Stimulated activated CD8-positive, alpha-beta memory T cell treated with anti-CD3 and anti-CD28 coated beads, Interleukin-4, amount 100 ng/mL, for 1 hour (primary cell): ENCODE data around the gene A3GALT2.
"Not testable (repeated sequence)": the region's sequence is repeated elsewhere in the genome, so short reads cannot be mapped to it uniquely, and the experiment has no call there.

Experiments used
- DNase-seq, 2 donors: peaks; one replicate each; pipeline ENCODE4 v3.0.0-alpha.2; 2020; ENCODE audit warnings: low read depth in 2 of 2, low spot score in 1 of 2

A3GALT2 gene

GRCh38 chr1:33294071-33295010 is 26.6 kb downstream of the A3GALT2 start:
- no peak for DNase-seq

GRCh38 chr1:33292726-33293340 is 28.1 kb downstream of the A3GALT2 start:
- DNase-seq = no peak

GRCh38 chr1:33290615-33291014 is 30.3 kb downstream of the A3GALT2 start:
- DNase-seq = not testable (repeated sequence)

- no peak for DNase-seq
Measured at GRCh38 chr1:33289858-33290154, 31.1 kb downstream of the A3GALT2 start.

GRCh38 chr1:33288976-33289857 is 31.7 kb downstream of the A3GALT2 start:
- DNase-seq = no peak

GRCh38 chr1:33287317-33287716 is 33.6 kb downstream of the A3GALT2 start:
- no peak for DNase-seq

GRCh38 chr1:33286451-33287185 is 34.3 kb downstream of the A3GALT2 start:
- no peak for DNase-seq

- no peak for DNase-seq
Measured at GRCh38 chr1:33284049-33284448, 36.8 kb downstream of the A3GALT2 start.

- no peak for DNase-seq
Measured at GRCh38 chr1:33282791-33283190, 38.1 kb downstream of the A3GALT2 start.

- no peak for DNase-seq
Measured at GRCh38 chr1:33281554-33282303, 39.2 kb downstream of the A3GALT2 start.

GRCh38 chr1:33280091-33280661 is 40.7 kb downstream of the A3GALT2 start:
- no peak for DNase-seq

- no peak for DNase-seq
Measured at GRCh38 chr1:33277488-33278084, 43.3 kb downstream of the A3GALT2 start.

GRCh38 chr1:33276573-33277298 is 44.2 kb downstream of the A3GALT2 start:
- DNase-seq = no peak

GRCh38 chr1:33275706-33276572 is 45.0 kb downstream of the A3GALT2 start:
- DNase-seq = no peak

GRCh38 chr1:33275195-33275594 is 45.7 kb downstream of the A3GALT2 start:
- no peak for DNase-seq

GRCh38 chr1:33274446-33274845 is 46.5 kb downstream of the A3GALT2 start:
- no peak for DNase-seq

- no peak for DNase-seq
Measured at GRCh38 chr1:33273961-33274371, 46.9 kb downstream of the A3GALT2 start.

GRCh38 chr1:33273406-33273805 is 47.5 kb downstream of the A3GALT2 start:
- DNase-seq = no peak
